Tibial nerve (tissue), 3 donors: ENCODE measurements around the gene TMEM187.

Experiments used
- POLR2A ChIP-seq, 2 donors: fragments of 450-650 bp; IDR thresholded peaks; one replicate each; pipeline ENCODE4 v1.6.1; 2017; ENCODE audit warnings: antibody characterized with exemption in 2 of 2, mild to moderate bottlenecking in 2 of 2, moderate library complexity in 2 of 2
- TF ChIP-seq, protein P1 (sequence below), 5 experiments: fragments of 200-600 bp in 3 of 5; fragments of 450-650 bp in 2 of 5; sonication (generic) in 3 of 5; IDR thresholded peaks; one replicate each; pipeline ENCODE4 v1.5.1; 2016 to 2019; ENCODE audit warnings: antibody characterized with exemption in 5 of 5, mild to moderate bottlenecking in 3 of 5, moderate library complexity in 2 of 5

DNA sequence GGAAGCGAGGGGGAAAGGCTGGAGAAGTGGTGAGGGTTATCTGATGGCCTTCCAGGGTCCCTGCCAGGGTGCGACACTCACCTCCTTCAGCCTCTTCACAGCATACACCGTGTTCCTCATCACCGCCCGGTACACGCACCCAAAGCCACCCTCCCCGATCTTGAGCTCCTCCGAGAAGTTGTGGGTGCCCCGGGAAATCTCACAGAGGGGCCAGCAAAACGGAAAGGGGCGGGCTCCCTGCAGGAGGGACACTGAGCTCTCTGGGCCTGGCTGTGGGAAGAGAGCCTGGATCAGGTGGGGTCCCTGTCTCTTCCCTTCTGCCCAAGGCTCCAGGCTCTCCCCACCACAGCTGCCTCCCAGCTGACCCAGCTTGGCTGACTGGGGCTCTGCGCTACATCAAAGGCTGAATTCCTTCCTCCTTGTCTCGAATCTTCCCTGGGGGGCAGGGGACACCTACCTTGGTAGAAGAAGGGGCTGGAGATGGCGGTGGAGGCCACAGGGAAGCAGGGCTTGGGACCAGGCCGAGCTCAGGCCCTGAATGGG lies 46.0 kb downstream of the TMEM187 start:
- TF ChIP-seq, protein P1, sequence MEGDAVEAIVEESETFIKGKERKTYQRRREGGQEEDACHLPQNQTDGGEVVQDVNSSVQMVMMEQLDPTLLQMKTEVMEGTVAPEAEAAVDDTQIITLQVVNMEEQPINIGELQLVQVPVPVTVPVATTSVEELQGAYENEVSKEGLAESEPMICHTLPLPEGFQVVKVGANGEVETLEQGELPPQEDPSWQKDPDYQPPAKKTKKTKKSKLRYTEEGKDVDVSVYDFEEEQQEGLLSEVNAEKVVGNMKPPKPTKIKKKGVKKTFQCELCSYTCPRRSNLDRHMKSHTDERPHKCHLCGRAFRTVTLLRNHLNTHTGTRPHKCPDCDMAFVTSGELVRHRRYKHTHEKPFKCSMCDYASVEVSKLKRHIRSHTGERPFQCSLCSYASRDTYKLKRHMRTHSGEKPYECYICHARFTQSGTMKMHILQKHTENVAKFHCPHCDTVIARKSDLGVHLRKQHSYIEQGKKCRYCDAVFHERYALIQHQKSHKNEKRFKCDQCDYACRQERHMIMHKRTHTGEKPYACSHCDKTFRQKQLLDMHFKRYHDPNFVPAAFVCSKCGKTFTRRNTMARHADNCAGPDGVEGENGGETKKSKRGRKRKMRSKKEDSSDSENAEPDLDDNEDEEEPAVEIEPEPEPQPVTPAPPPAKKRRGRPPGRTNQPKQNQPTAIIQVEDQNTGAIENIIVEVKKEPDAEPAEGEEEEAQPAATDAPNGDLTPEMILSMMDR (IDR thresholded peaks at IDR 0.05), result no peak
- TF ChIP-seq POLR2A (IDR thresholded peaks at IDR 0.05), result no peak
